ENCODE results near the gene VASN. TPM values are rescaled to one million over a fixed set of nuclear protein-coding genes. Genes with fewer than 3 reads are reported as not detected.
"Not testable (repeated sequence)": the region's sequence is repeated elsewhere in the genome, so short reads cannot be mapped to it uniquely, and the experiment has no call there.

VASN gene
- polyA plus RNA-seq, 4 donors: 43.5 to 74.1 (median 48.2) TPM

- no peak for DNase-seq (ENCODE audit: low read depth in 4 of 4, low spot score in 3 of 4)
Measured at GRCh38 chr16:4383591-4384444, 12.2 kb downstream of the VASN start.

- no peak for DNase-seq (ENCODE audit: low read depth in 4 of 4, low spot score in 3 of 4)
Measured at GRCh38 chr16:4384509-4384942, 12.9 kb downstream of the VASN start.

- DNase-seq (ENCODE audit: low read depth in 4 of 4, low spot score in 3 of 4): no peak
Measured at GRCh38 chr16:4385066-4385788, 13.6 kb downstream of the VASN start.

- no peak for DNase-seq (ENCODE audit: low read depth in 4 of 4, low spot score in 3 of 4)
Measured at GRCh38 chr16:4385789-4386450, 14.3 kb downstream of the VASN start.

GRCh38 chr16:4386451-4386805 lies 14.8 kb downstream of the VASN start:
- no peak for DNase-seq (ENCODE audit: low read depth in 4 of 4, low spot score in 3 of 4)

- no peak for DNase-seq (ENCODE audit: low read depth in 4 of 4, low spot score in 3 of 4)
Measured at GRCh38 chr16:4386951-4387565, 15.4 kb downstream of the VASN start.

- DNase-seq (ENCODE audit: low read depth in 4 of 4, low spot score in 3 of 4): no peak
Measured at GRCh38 chr16:4387781-4388180, 16.1 kb downstream of the VASN start.

- no peak for DNase-seq (ENCODE audit: low read depth in 4 of 4, low spot score in 3 of 4)
Measured at GRCh38 chr16:4388271-4389021, 16.8 kb downstream of the VASN start.

- no peak for DNase-seq (ENCODE audit: low read depth in 4 of 4, low spot score in 3 of 4)
Measured at GRCh38 chr16:4389051-4389955, 17.7 kb downstream of the VASN start.

- no peak for DNase-seq (ENCODE audit: low read depth in 4 of 4, low spot score in 3 of 4)
Measured at GRCh38 chr16:4390266-4391260, 18.9 kb downstream of the VASN start.

GRCh38 chr16:4391631-4392381 lies 20.2 kb downstream of the VASN start:
- DNase-seq (ENCODE audit: low read depth in 4 of 4, low spot score in 3 of 4): no peak

- DNase-seq (ENCODE audit: low read depth in 4 of 4, low spot score in 3 of 4): peak in 1 of 4 donors; percentile 71
Measured at GRCh38 chr16:4392382-4393239, 21.0 kb downstream of the VASN start.

GRCh38 chr16:4393240-4393600 lies 21.6 kb downstream of the VASN start:
- no peak for DNase-seq (ENCODE audit: low read depth in 4 of 4, low spot score in 3 of 4)

GRCh38 chr16:4393850-4394249 lies 22.2 kb downstream of the VASN start:
- DNase-seq (ENCODE audit: low read depth in 4 of 4, low spot score in 3 of 4): not testable (repeated sequence)

GRCh38 chr16:4395055-4395726 lies 23.5 kb downstream of the VASN start:
- no peak for DNase-seq (ENCODE audit: low read depth in 4 of 4, low spot score in 3 of 4)

All from right renal pelvis (tissue), 4 donors.